Measurements from ENCODE around the gene FOXP1. TPM values are rescaled to one million over a fixed set of nuclear protein-coding genes. Genes with fewer than 3 reads are reported as not detected.

FOXP1 gene
- total RNA-seq, 1 experiment from 2014 or later = 24.7 TPM

- H3K36me3 ChIP-seq (replicated peaks; ENCODE audit: control insufficient read depth, insufficient read depth, low read length) = no peaks in the 10 kb centered on the region
- H3K4me3 ChIP-seq (ENCODE audit: insufficient read depth, low read depth, low read length) = peak overlapping the region; percentile 82
- H3K27me3 ChIP-seq (ENCODE audit: control insufficient read depth, insufficient read depth, low read length) = peaks cover 21% of the 10 kb centered on the region
- DNase-seq = peak; percentile 77
Observed at GRCh38 chr3:71581457-71582035, 2.0 kb downstream of the FOXP1 start.

- H3K4me3 ChIP-seq (ENCODE audit: insufficient read depth, low read depth, low read length) = peak overlapping the region; percentile 82
- peaks cover 21% of the 10 kb centered on the region for H3K27me3 ChIP-seq (ENCODE audit: control insufficient read depth, insufficient read depth, low read length)
- no peak for DNase-seq
- H3K36me3 ChIP-seq (replicated peaks; ENCODE audit: control insufficient read depth, insufficient read depth, low read length) = no peaks in the 10 kb centered on the region
Observed at GRCh38 chr3:71580636-71581456, 2.7 kb downstream of the FOXP1 start.

GRCh38 chr3:71579935-71580406 lies 3.6 kb downstream of the FOXP1 start:
- H3K36me3 ChIP-seq (replicated peaks; ENCODE audit: control insufficient read depth, insufficient read depth, low read length) = no peaks in the 10 kb centered on the region
- no peak for DNase-seq
- H3K4me3 ChIP-seq (ENCODE audit: insufficient read depth, low read depth, low read length) = no peak overlapping the region
- H3K27me3 ChIP-seq (ENCODE audit: control insufficient read depth, insufficient read depth, low read length) = peaks cover 21% of the 10 kb centered on the region

- no peaks in the 10 kb centered on the region for H3K36me3 ChIP-seq (replicated peaks; ENCODE audit: control insufficient read depth, insufficient read depth, low read length)
- DNase-seq = no peak
- no peak overlapping the region for H3K4me3 ChIP-seq (ENCODE audit: insufficient read depth, low read depth, low read length)
- H3K27me3 ChIP-seq (ENCODE audit: control insufficient read depth, insufficient read depth, low read length) = peaks cover 21% of the 10 kb centered on the region
Observed at GRCh38 chr3:71579326-71579934, 4.1 kb downstream of the FOXP1 start.

- DNase-seq = no peak
- Histone ChIP-seq H3K4me3 (ENCODE audit: insufficient read depth, low read depth, low read length) (no peak overlapping the region), H3K36me3 (replicated peaks; ENCODE audit: control insufficient read depth, insufficient read depth, low read length) (no peaks in the 10 kb centered on the region), H3K27me3 (ENCODE audit: control insufficient read depth, insufficient read depth, low read length) (peaks cover 21% of the 10 kb centered on the region)
Observed at GRCh38 chr3:71578054-71578751, 5.3 kb downstream of the FOXP1 start.

- Histone ChIP-seq H3K36me3 (replicated peaks; ENCODE audit: control insufficient read depth, insufficient read depth, low read length) (no peaks in the 10 kb centered on the region), H3K4me3 (ENCODE audit: insufficient read depth, low read depth, low read length) (no peak overlapping the region), H3K27me3 (ENCODE audit: control insufficient read depth, insufficient read depth, low read length) (peaks cover 16% of the 10 kb centered on the region)
- DNase-seq = no peak
Observed at GRCh38 chr3:71577011-71577410, 6.5 kb downstream of the FOXP1 start.

- no peak overlapping the region for H3K4me3 ChIP-seq (ENCODE audit: insufficient read depth, low read depth, low read length)
- H3K36me3 ChIP-seq (replicated peaks; ENCODE audit: control insufficient read depth, insufficient read depth, low read length) = no peaks in the 10 kb centered on the region
- H3K27me3 ChIP-seq (ENCODE audit: control insufficient read depth, insufficient read depth, low read length) = peaks cover 6% of the 10 kb centered on the region
- no peak for DNase-seq
Observed at GRCh38 chr3:71575433-71575832, 8.1 kb downstream of the FOXP1 start.

GRCh38 chr3:71573181-71573580 lies 10.3 kb downstream of the FOXP1 start:
- Histone ChIP-seq H3K4me3 (ENCODE audit: insufficient read depth, low read depth, low read length) (no peak overlapping the region), H3K27me3 (ENCODE audit: control insufficient read depth, insufficient read depth, low read length) (no peaks in the 10 kb centered on the region), H3K36me3 (replicated peaks; ENCODE audit: control insufficient read depth, insufficient read depth, low read length) (no peaks in the 10 kb centered on the region)
- peak; percentile 53 for DNase-seq

- no peaks in the 10 kb centered on the region for H3K36me3 ChIP-seq (replicated peaks; ENCODE audit: control insufficient read depth, insufficient read depth, low read length)
- no peak for DNase-seq
Observed at GRCh38 chr3:71570546-71570945, 13.0 kb downstream of the FOXP1 start.

GRCh38 chr3:71568207-71568606 lies 15.3 kb downstream of the FOXP1 start:
- DNase-seq = no peak

More at GRCh38 chr3:71570546-71570945, 13.0 kb downstream of the FOXP1 start:
- Histone ChIP-seq H3K4me3 (ENCODE audit: insufficient read depth, low read depth, low read length) (no peak overlapping the region), H3K27me3 (ENCODE audit: control insufficient read depth, insufficient read depth, low read length) (no peaks in the 10 kb centered on the region)

GRCh38 chr3:71566776-71567175 lies 16.8 kb downstream of the FOXP1 start:
- Histone ChIP-seq H3K36me3 (replicated peaks; ENCODE audit: control insufficient read depth, insufficient read depth, low read length) (no peaks in the 10 kb centered on the region), H3K4me3 (ENCODE audit: insufficient read depth, low read depth, low read length) (no peak overlapping the region), H3K27me3 (ENCODE audit: control insufficient read depth, insufficient read depth, low read length) (no peaks in the 10 kb centered on the region)
- no peak for DNase-seq

More at GRCh38 chr3:71568207-71568606, 15.3 kb downstream of the FOXP1 start:
- Histone ChIP-seq H3K36me3 (replicated peaks; ENCODE audit: control insufficient read depth, insufficient read depth, low read length) (no peaks in the 10 kb centered on the region), H3K4me3 (ENCODE audit: insufficient read depth, low read depth, low read length) (no peak overlapping the region), H3K27me3 (ENCODE audit: control insufficient read depth, insufficient read depth, low read length) (no peaks in the 10 kb centered on the region)

- no peak for DNase-seq
- Histone ChIP-seq H3K4me3 (ENCODE audit: insufficient read depth, low read depth, low read length) (no peak overlapping the region), H3K27me3 (ENCODE audit: control insufficient read depth, insufficient read depth, low read length) (no peaks in the 10 kb centered on the region), H3K36me3 (replicated peaks; ENCODE audit: control insufficient read depth, insufficient read depth, low read length) (no peaks in the 10 kb centered on the region)
Observed at GRCh38 chr3:71565976-71566375, 17.6 kb downstream of the FOXP1 start.

- Histone ChIP-seq H3K27me3 (ENCODE audit: control insufficient read depth, insufficient read depth, low read length) (no peaks in the 10 kb centered on the region), H3K4me3 (ENCODE audit: insufficient read depth, low read depth, low read length) (no peak overlapping the region), H3K36me3 (replicated peaks; ENCODE audit: control insufficient read depth, insufficient read depth, low read length) (no peaks in the 10 kb centered on the region)
- no peak for DNase-seq
Observed at GRCh38 chr3:71565316-71565715, 18.2 kb downstream of the FOXP1 start.

- no peak for DNase-seq
- no peaks in the 10 kb centered on the region for H3K27me3 ChIP-seq (ENCODE audit: control insufficient read depth, insufficient read depth, low read length)
- H3K4me3 ChIP-seq (ENCODE audit: insufficient read depth, low read depth, low read length) = no peak overlapping the region
- H3K36me3 ChIP-seq (replicated peaks; ENCODE audit: control insufficient read depth, insufficient read depth, low read length) = no peaks in the 10 kb centered on the region
Observed at GRCh38 chr3:71564361-71564760, 19.2 kb downstream of the FOXP1 start.

Measured in H7 (cell line).